Ascending aorta (tissue), 2 donors: ENCODE results near the gene ITGAL. TPM values are rescaled to one million over a fixed set of nuclear protein-coding genes. Genes with fewer than 3 reads are reported as not detected.

ENCODE experiments used
- DNase-seq, 2 donors: peaks; one replicate each; pipeline ENCODE4 v3.0.0-alpha.2; 2019; ENCODE audit warnings: low spot score in 2 of 2
- H3K27ac ChIP-seq, 2 donors: fragments of 200-600 bp; sonication (generic); one replicate each; pipeline ENCODE4 v1.5.1; 2016 to 2017; ENCODE audit warnings: mild to moderate bottlenecking in 1 of 2
- H3K27me3 ChIP-seq: fragments of 200-600 bp; sonication (generic); one replicate; pipeline ENCODE4 v1.5.1; 2017
- H3K36me3 ChIP-seq, 2 donors: fragments of 200-600 bp; sonication (generic); one replicate each; pipeline ENCODE4 v1.5.1; 2016
- H3K4me1 ChIP-seq, 2 donors: fragments of 200-600 bp; sonication (generic); one replicate each; pipeline ENCODE4 v1.5.1; 2016 to 2017; ENCODE audit warnings: mild to moderate bottlenecking in 1 of 2
- H3K4me3 ChIP-seq, 2 donors: fragments of 200-600 bp; sonication (generic); one replicate each; pipeline ENCODE4 v1.5.1; 2016 to 2017; ENCODE audit warnings: mild to moderate bottlenecking in 1 of 2
- H3K9me3 ChIP-seq, 2 donors: fragments of 200-600 bp; sonication (generic); one replicate each; pipeline ENCODE4 v1.5.1; 2016
- intact Hi-C: fragments of 100-400 bp; cut with DNase I; formaldehyde crosslinking; loops from one replicate; pipeline ENCODE4 v1.15.1; 2023
- total RNA-seq: library from RNA; depleted of rRNA; stranded (reverse); fragments of >200 nt; gene quantifications from one replicate; pipeline ENCODE4 v1.1.0, GENCODE V29; 2016
- TF ChIP-seq, protein P1 (sequence below), 3 experiments: fragments of 200-600 bp in 2 of 3; fragments of 450-650 bp in 1 of 3; sonication (generic) in 2 of 3; IDR thresholded peaks; one replicate each; pipeline ENCODE4 v1.5.1; 2016 to 2019; ENCODE audit warnings: antibody characterized with exemption in 3 of 3, mild to moderate bottlenecking in 1 of 3, moderate library complexity in 1 of 3

The ITGAL gene
- total RNA-seq, 1 donor from 2014 or later, result 0.11 TPM

DNA sequence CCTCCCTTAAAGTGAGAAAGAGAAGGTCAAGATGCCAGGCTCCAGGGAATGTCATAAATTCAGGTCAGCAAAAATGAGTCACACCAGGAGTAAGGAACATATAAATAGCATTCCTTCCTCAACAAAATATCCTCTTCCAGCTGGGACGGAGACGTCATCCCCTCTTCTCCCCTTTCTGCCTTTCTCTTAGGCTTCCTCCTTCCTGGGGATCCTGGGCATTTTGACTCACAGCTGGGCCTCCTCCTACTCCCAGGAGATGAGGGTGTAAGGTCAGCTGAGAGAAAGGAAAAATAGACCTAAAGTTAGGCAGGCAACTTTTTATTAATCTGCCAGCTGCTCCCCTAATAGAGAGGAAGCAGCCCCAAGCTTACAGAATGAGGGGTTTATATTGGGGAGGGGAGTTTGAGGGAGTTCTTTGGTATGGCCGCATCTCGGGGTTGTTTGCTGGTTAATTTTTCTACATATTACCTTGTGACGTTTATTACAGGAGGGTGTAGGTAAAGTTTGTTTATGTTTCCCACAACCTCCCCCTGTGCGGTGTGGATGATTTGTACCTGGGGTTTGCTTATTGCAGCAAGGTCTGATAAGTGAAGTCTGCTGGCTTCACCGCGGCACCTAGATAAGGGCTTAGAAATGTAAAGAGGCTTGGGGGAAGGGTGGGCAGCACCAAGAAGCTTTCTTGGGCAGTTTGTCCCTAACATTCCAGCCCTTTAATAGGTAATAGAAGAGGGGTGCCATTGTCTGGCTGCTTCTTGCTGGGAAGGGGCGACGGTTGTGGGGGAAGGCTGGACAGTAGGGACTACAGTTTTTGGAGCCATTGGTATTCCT, 69.2 kb downstream of the ITGAL start:
- Histone ChIP-seq H3K4me3 (no peak overlapping the region), H3K27ac (no peak overlapping the region), H3K36me3 (no peaks in the 10 kb centered on the region), H3K27me3 (no peaks in the 10 kb centered on the region), H3K9me3 (no peaks in the 10 kb centered on the region), H3K4me1 (no peaks in the 10 kb centered on the region)
- no peak for DNase-seq
- TF ChIP-seq, protein P1, sequence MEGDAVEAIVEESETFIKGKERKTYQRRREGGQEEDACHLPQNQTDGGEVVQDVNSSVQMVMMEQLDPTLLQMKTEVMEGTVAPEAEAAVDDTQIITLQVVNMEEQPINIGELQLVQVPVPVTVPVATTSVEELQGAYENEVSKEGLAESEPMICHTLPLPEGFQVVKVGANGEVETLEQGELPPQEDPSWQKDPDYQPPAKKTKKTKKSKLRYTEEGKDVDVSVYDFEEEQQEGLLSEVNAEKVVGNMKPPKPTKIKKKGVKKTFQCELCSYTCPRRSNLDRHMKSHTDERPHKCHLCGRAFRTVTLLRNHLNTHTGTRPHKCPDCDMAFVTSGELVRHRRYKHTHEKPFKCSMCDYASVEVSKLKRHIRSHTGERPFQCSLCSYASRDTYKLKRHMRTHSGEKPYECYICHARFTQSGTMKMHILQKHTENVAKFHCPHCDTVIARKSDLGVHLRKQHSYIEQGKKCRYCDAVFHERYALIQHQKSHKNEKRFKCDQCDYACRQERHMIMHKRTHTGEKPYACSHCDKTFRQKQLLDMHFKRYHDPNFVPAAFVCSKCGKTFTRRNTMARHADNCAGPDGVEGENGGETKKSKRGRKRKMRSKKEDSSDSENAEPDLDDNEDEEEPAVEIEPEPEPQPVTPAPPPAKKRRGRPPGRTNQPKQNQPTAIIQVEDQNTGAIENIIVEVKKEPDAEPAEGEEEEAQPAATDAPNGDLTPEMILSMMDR (IDR thresholded peaks at IDR 0.05), result no peak
- intact Hi-C loops, result no loop called here

GRCh38 chr16:30543067-30543466, 70.5 kb downstream of the ITGAL start:
- TF ChIP-seq, protein P1 (IDR thresholded peaks at IDR 0.05), result no peak
- DNase-seq, result no peak
- H3K9me3 ChIP-seq, result no peaks in the 10 kb centered on the region
- no peaks in the 10 kb centered on the region for H3K27me3 ChIP-seq
- intact Hi-C loops, result no loop called here
- H3K4me3 ChIP-seq, result no peak overlapping the region
- H3K4me1 ChIP-seq, result no peaks in the 10 kb centered on the region
- H3K27ac ChIP-seq, result no peak overlapping the region
- no peaks in the 10 kb centered on the region for H3K36me3 ChIP-seq

GRCh38 chr16:30546115-30546514, 73.6 kb downstream of the ITGAL start:
- Histone ChIP-seq H3K4me1 (no peaks in the 10 kb centered on the region), H3K27me3 (no peaks in the 10 kb centered on the region), H3K4me3 (no peak overlapping the region), H3K27ac (no peak overlapping the region), H3K9me3 (no peaks in the 10 kb centered on the region), H3K36me3 (no peaks in the 10 kb centered on the region)
- intact Hi-C loops, result no loop called here
- DNase-seq, result no peak
- TF ChIP-seq, protein P1 (IDR thresholded peaks at IDR 0.05), result no peak

DNA sequence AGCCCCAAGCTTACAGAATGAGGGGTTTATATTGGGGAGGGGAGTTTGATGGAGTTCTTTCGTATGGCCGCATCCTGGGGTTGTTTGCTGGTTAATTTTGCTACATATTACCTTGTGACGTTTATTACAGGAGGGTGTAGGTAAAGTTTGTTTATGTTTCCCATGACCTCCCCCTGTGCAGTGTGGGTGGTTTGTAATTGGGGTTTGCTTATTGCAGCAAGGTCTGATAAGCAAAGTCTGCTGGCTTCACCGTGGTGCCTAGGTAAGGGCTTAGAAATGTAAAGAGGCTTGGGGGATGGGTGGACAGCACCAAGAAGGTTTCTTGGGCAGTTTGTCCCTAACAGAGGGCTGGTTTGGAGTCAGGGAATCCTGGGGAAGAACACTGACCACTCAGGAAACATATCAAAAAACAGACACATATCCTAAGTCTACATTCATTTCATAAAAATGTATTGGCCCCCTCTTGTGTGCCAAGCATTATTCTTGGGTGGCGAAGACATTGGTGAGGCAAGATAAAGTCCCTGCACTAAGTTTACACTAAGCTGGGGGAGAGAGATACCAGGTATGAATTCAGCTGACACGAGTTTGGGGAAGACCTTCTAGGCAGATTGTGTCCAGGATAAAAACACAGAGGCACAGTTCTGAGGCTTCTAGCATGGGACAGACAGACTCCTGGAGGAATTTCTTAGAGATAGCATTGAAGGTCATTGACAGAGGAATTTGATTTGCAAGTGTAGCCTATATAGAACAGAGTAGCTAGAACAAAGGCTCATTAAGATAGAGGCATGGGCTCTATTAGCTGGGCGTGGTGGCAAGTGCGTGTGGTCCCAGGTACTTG, 76.1 kb downstream of the ITGAL start:
- Histone ChIP-seq H3K4me1 (no peaks in the 10 kb centered on the region), H3K4me3 (no peak overlapping the region), H3K36me3 (peaks cover 0 to 6% of the 10 kb centered on the region in 2 donors), H3K27ac (no peak overlapping the region), H3K9me3 (no peaks in the 10 kb centered on the region), H3K27me3 (no peaks in the 10 kb centered on the region)
- intact Hi-C loops, result no loop called here
- TF ChIP-seq, protein P1 (IDR thresholded peaks at IDR 0.05), result no peak
- DNase-seq, result no peak

- Histone ChIP-seq H3K36me3 (peaks cover 17 to 34% of the 10 kb centered on the region in 2 donors), H3K4me3 (no peak overlapping the region), H3K27me3 (no peaks in the 10 kb centered on the region), H3K9me3 (no peaks in the 10 kb centered on the region), H3K4me1 (peaks cover 3 to 5% of the 10 kb centered on the region in 2 donors), H3K27ac (no peak overlapping the region)
- intact Hi-C loops, result no loop called here
- DNase-seq, result no peak
- TF ChIP-seq, protein P1 (IDR thresholded peaks at IDR 0.05), result no peak
Measured at GRCh38 chr16:30551781-30552180, 79.2 kb downstream of the ITGAL start.
